H1 (cell line): ENCODE measurements around the gene FBXL16. TPM values are rescaled to one million over a fixed set of nuclear protein-coding genes. Genes with fewer than 3 reads are reported as not detected.

Experiments
- CTCF ChIA-PET: fragments of 300-600 bp; sonication (Branson Sonifier 250); formaldehyde crosslinking; loops from one replicate; lab custom pipeline; 2021; ENCODE audit not compliant: partially characterized antibody; lab: Charles Lee
- POLR2A ChIA-PET: fragments of 300-600 bp; sonication (Branson Sonifier 250); formaldehyde crosslinking; loops from one replicate; lab custom pipeline; 2021; ENCODE audit warnings: inconsistent platforms; ENCODE audit not compliant: partially characterized antibody; lab: Charles Lee
- DNase-seq, 2 experiments: peaks; one replicate each; pipeline versions ENCODE4 v3.0.0 to v3.0.0-alpha.2; 2010 to 2022; ENCODE audit warnings: low spot score in 2 of 2, low read depth in 1 of 2, mixed read lengths in 1 of 2
- FAIRE-seq: peaks from 2 replicates; lab custom pipeline; 2011; peaks lifted over from hg19 to GRCh38; lab: Jason Lieb, UNC
- H2AFZ ChIP-seq: 2 replicates; pipeline ENCODE4 v1.8.1; 2012; ENCODE audit warnings: low read length, inconsistent platforms
- H2AK5ac ChIP-seq: 2 replicates; pipeline ENCODE4 v1.6.1; 2013; ENCODE audit warnings: low read depth, low read length
- H2BK120ac ChIP-seq: replicated peaks from 2 replicates; pipeline ENCODE3; 2013; ENCODE audit warnings: low read depth, low read length, inconsistent platforms
- H2BK12ac ChIP-seq: 2 replicates; pipeline ENCODE4 v1.6.1; 2013; ENCODE audit warnings: low read depth, low read length
- H2BK15ac ChIP-seq: 2 replicates; pipeline ENCODE4 v1.6.1; 2013; ENCODE audit warnings: low read length
- H2BK20ac ChIP-seq: 2 replicates; pipeline ENCODE4 v1.6.1; 2013; ENCODE audit warnings: low read length
- H2BK5ac ChIP-seq: 2 replicates; pipeline ENCODE4 v1.6.1; 2013; ENCODE audit warnings: low read depth, low read length
- H3K14ac ChIP-seq: 2 replicates; pipeline ENCODE4 v1.6.1; 2013; ENCODE audit warnings: inconsistent platforms; ENCODE audit not compliant: insufficient read length
- H3K18ac ChIP-seq: 2 replicates; pipeline ENCODE4 v1.6.1; 2013; ENCODE audit warnings: low read length; ENCODE audit errors: extremely low read depth
- H3K23ac ChIP-seq: 2 replicates; pipeline ENCODE4 v1.6.1; 2013; ENCODE audit warnings: inconsistent platforms; ENCODE audit not compliant: insufficient read length
- H3K23me2 ChIP-seq: 2 replicates; pipeline ENCODE4 v1.6.1; 2013; ENCODE audit warnings: low read depth, low read length
- H3K27ac ChIP-seq: 2 replicates; pipeline ENCODE4 v1.6.1; 2011; ENCODE audit warnings: low read depth, low read length, inconsistent platforms
- H3K27me3 ChIP-seq, 4 experiments: replicated peaks in 1 of 4; 1 replicate in 1 of 4; 2 replicates in 3 of 4; pipeline versions ENCODE4 v1.6.1 to v1.8.1; 2011 to 2013; ENCODE audit warnings: low read length in 3 of 4, mild to moderate bottlenecking in 3 of 4, inconsistent platforms in 2 of 4, mixed read lengths in 2 of 4, moderate library complexity in 1 of 4; ENCODE audit not compliant: control insufficient read depth in 3 of 4, insufficient read depth in 3 of 4; ENCODE audit errors: extremely low read depth in 1 of 4
- H3K36me3 ChIP-seq, 4 experiments: 2 replicates each; pipeline versions ENCODE4 v1.6.1 to v1.8.1; 2011 to 2013; ENCODE audit warnings: mild to moderate bottlenecking in 4 of 4, low read length in 3 of 4, moderate library complexity in 2 of 4, control low read depth in 1 of 4, inconsistent platforms in 1 of 4; ENCODE audit not compliant: insufficient read depth in 4 of 4, control insufficient read depth in 2 of 4
- H3K4ac ChIP-seq: replicated peaks from 2 replicates; pipeline ENCODE3; 2013; ENCODE audit warnings: low read length, low read depth, mixed read lengths, inconsistent platforms; ENCODE audit not compliant: insufficient read length
- H3K4me1 ChIP-seq, 4 experiments: replicated peaks in 1 of 4; 1 replicate in 1 of 4; 2 replicates in 3 of 4; pipeline versions ENCODE4 v1.6.1 to v1.8.1; 2011 to 2013; ENCODE audit warnings: low read length in 3 of 4, inconsistent platforms in 2 of 4, mixed read lengths in 1 of 4; ENCODE audit not compliant: insufficient read depth in 4 of 4, control insufficient read depth in 3 of 4
- H3K4me2 ChIP-seq, 2 experiments: 2 replicates each; pipeline versions ENCODE4 v1.6.1 to v1.8.1; 2011 to 2013; ENCODE audit warnings: low read depth in 2 of 2, low read length in 2 of 2, control low read depth in 1 of 2, inconsistent platforms in 1 of 2, mild to moderate bottlenecking in 1 of 2; ENCODE audit not compliant: insufficient read depth in 1 of 2
- H3K4me3 ChIP-seq, 4 experiments: fragments of 200-600, 300-600 bp in 1 of 4; sonication (generic), shearing (Covaris generic), sonication (Bioruptor Twin) in 1 of 4; 2 replicates each; pipeline versions ENCODE4 v1.5.1 to v1.8.1; 2011 to 2016; ENCODE audit warnings: low read length in 4 of 4, low read depth in 3 of 4, control low read depth in 2 of 4, inconsistent platforms in 2 of 4, mild to moderate bottlenecking in 2 of 4, mixed read lengths in 1 of 4, moderate library complexity in 1 of 4; ENCODE audit not compliant: insufficient read depth in 2 of 4; ENCODE audit errors: extremely low read depth in 1 of 4
- H3K56ac ChIP-seq: replicated peaks from 2 replicates; pipeline ENCODE3; 2013; ENCODE audit warnings: low read depth, mild to moderate bottlenecking, mixed read lengths, low read length, inconsistent platforms; ENCODE audit not compliant: insufficient read length
- H3K79me1 ChIP-seq: 2 replicates; pipeline ENCODE4 v1.6.1; 2013; ENCODE audit warnings: low read depth, low read length, control low read depth
- H3K79me2 ChIP-seq, 2 experiments: 2 replicates each; pipeline versions ENCODE4 v1.6.1 to v1.8.1; 2012 to 2013; ENCODE audit warnings: low read length in 2 of 2, mild to moderate bottlenecking in 2 of 2, inconsistent platforms in 1 of 2; ENCODE audit not compliant: insufficient read depth in 2 of 2, control insufficient read depth in 1 of 2
- H3K9ac ChIP-seq, 4 experiments: replicated peaks in 1 of 4; 1 replicate in 1 of 4; 2 replicates in 3 of 4; pipeline versions ENCODE4 v1.6.1 to v1.8.1; 2011 to 2013; ENCODE audit warnings: low read depth in 3 of 4, low read length in 3 of 4, control low read depth in 2 of 4, mild to moderate bottlenecking in 2 of 4, moderate library complexity in 2 of 4, inconsistent platforms in 1 of 4; ENCODE audit errors: extremely low read depth in 1 of 4
- H3K9me3 ChIP-seq, 2 experiments: 2 replicates each; pipeline versions ENCODE4 v1.6.1 to v1.8.1; 2012 to 2013; ENCODE audit warnings: mild to moderate bottlenecking in 2 of 2, moderate library complexity in 2 of 2, control low read depth in 1 of 2, inconsistent platforms in 1 of 2, low read depth in 1 of 2, low read length in 1 of 2, mixed read lengths in 1 of 2; ENCODE audit not compliant: insufficient read depth in 2 of 2
- H4K20me1 ChIP-seq, 2 experiments: replicated peaks in 1 of 2; 2 replicates each; pipeline versions ENCODE3 to v1.8.1; 2011 to 2013; ENCODE audit warnings: inconsistent platforms in 2 of 2, low read length in 2 of 2, mild to moderate bottlenecking in 1 of 2; ENCODE audit not compliant: insufficient read depth in 2 of 2, control insufficient read depth in 1 of 2
- H4K5ac ChIP-seq: 2 replicates; pipeline ENCODE4 v1.6.1; 2013; ENCODE audit warnings: low read length, low read depth, mixed read lengths, inconsistent platforms; ENCODE audit not compliant: insufficient read length
- H4K8ac ChIP-seq: 2 replicates; pipeline ENCODE4 v1.8.0; 2013; ENCODE audit warnings: mild to moderate bottlenecking, moderate library complexity, low read length, inconsistent platforms; ENCODE audit not compliant: insufficient read depth; ENCODE audit errors: extremely low read depth
- H4K91ac ChIP-seq: replicated peaks from 2 replicates; pipeline ENCODE3; 2013; ENCODE audit warnings: low read length, mixed read lengths, inconsistent platforms; ENCODE audit not compliant: insufficient read length
- BCL11A ChIP-seq, 2 experiments: IDR thresholded peaks; one replicate each; pipeline ENCODE4 v1.6.1; 2011; ENCODE audit warnings: low read depth in 2 of 2, low read length in 2 of 2, mild to moderate bottlenecking in 2 of 2
- CBX5 ChIP-seq: fragments of 300-800, 300-1000 bp; sonication (generic); IDR thresholded peaks from 2 replicates; pipeline ENCODE4 v1.7.1; 2016; ENCODE audit warnings: antibody characterized with exemption, low read length, low read depth
- CREB1 ChIP-seq: IDR thresholded peaks from 2 replicates; pipeline ENCODE4 v1.6.1; 2012; ENCODE audit warnings: inconsistent platforms
- GABPA ChIP-seq: IDR thresholded peaks from 2 replicates; pipeline ENCODE4 v1.6.1; 2011; ENCODE audit warnings: mild to moderate bottlenecking, low read length, moderate library complexity, borderline replicate concordance; ENCODE audit not compliant: insufficient read depth
- GTF2F1 ChIP-seq: IDR thresholded peaks from 2 replicates; pipeline ENCODE4 v1.6.1; 2012; ENCODE audit warnings: low read depth, low read length, improper control_type of control experiment, borderline replicate concordance
- JUND ChIP-seq: IDR thresholded peaks from 2 replicates; pipeline ENCODE4 v1.6.1; 2011; ENCODE audit warnings: mild to moderate bottlenecking, improper control_type of control experiment, low read length
- MAX ChIP-seq: IDR thresholded peaks from 2 replicates; pipeline ENCODE4 v1.6.1; 2012; ENCODE audit warnings: inconsistent platforms
- NANOG ChIP-seq: IDR thresholded peaks from 2 replicates; pipeline ENCODE4 v1.6.1; 2011; ENCODE audit warnings: low read length, low read depth, mild to moderate bottlenecking, inconsistent platforms; ENCODE audit not compliant: insufficient read depth, poor library complexity, severe bottlenecking
- NRF1 ChIP-seq: IDR thresholded peaks from 2 replicates; pipeline ENCODE4 v1.6.1; 2011; ENCODE audit warnings: mild to moderate bottlenecking, low read depth, low read length, improper control_type of control experiment
- POLR2AphosphoS5 ChIP-seq: IDR thresholded peaks from 2 replicates; pipeline ENCODE4 v1.6.1; 2011; ENCODE audit warnings: low read depth, low read length
- RBBP5 ChIP-seq: IDR thresholded peaks from 2 replicates; pipeline ENCODE4 v1.7.1; 2012; ENCODE audit warnings: low read depth, mild to moderate bottlenecking, inconsistent platforms, low read length, moderate library complexity, borderline replicate concordance
- TEAD4 ChIP-seq: IDR thresholded peaks from 2 replicates; pipeline ENCODE4 v1.6.1; 2012; ENCODE audit warnings: low read depth, low read length, inconsistent platforms, mixed read lengths
- WGBS, 2 experiments: shearing (Covaris generic) in 1 of 2; methylation state at CpG; one replicate each; pipeline versions ENCODE4 v1.1.6 to v1.1.7; 2013 to 2015; ENCODE audit warnings: low lambda C conversion rate in 2 of 2, mixed read lengths in 2 of 2, inconsistent platforms in 1 of 2, low coverage in 1 of 2, missing lambda C conversion rate in 1 of 2; ENCODE audit not compliant: insufficient replicate concordance in 2 of 2, insufficient coverage in 1 of 2, insufficient read length in 1 of 2; ENCODE audit errors: extremely low coverage in 1 of 2, missing lambda C conversion rate in 1 of 2; 5-methylcytosine and 5-hydroxymethylcytosine counted together
- polyA plus RNA-seq, 7 experiments: library from polyadenylated mRNA; depleted of rRNA in 3 of 7; stranded (reverse) in 5 of 7; unstranded in 2 of 7; fragments of >200 nt in 5 of 7; fragments of 200-250 nt in 2 of 7; gene quantifications; 1 replicate in 5 of 7; 2 replicates in 1 of 7; 4 replicates in 1 of 7; pipeline versions ENCODE4 v1.2.1 to v1.2.3, GENCODE V29; 2011 to 2013; ENCODE audit warnings: missing spikeins in 2 of 7, mixed read lengths in 2 of 7
- total RNA-seq: library from RNA; stranded (reverse); fragmentation: NEBNext Ultra II Directional; extraction: Animal tissue kit (Norgen Biotek cat#: 25700); gene quantifications from 2 replicates; pipeline ENCODE4 v1.2.1, GENCODE V29; 2021

FBXL16 gene
- total and polyA plus RNA-seq, 2 of the 8 experiments (the other 6 are each of a cell fraction or from before 2014, with no cell fraction given): 12.5 to 12.8 TPM

GRCh38 chr16:730666-731509 lies 25.3 kb upstream of the FBXL16 start:
- ChIA-PET CTCF (interaction anchor here (0.5 to 35.8 kb wide), 6 partner anchors 5 to 683 kb away, joined by 3 to 977 read pairs (median 216); partner anchors contain the start of genes ANTKMT, CCDC78, CHTF18 and CIAO3), POLR2A (interaction anchor here (0.8 to 23.0 kb wide), 10 partner anchors 9 to 73 kb away, joined by 3 to 353 read pairs (median 4); partner anchors contain the start of genes ANTKMT, CCDC78, CIAO3 and GNG13)
- no peaks in the 10 kb centered on the region for H3K9me3 ChIP-seq
- H4K8ac ChIP-seq: no peak overlapping the region
- H3K79me2 ChIP-seq: no peaks in the 10 kb centered on the region
- H4K20me1 ChIP-seq: peaks cover 2 to 12% of the 10 kb centered on the region in 2 experiments
- H2BK120ac ChIP-seq: no peak overlapping the region
- WGBS, 2 experiments: 92% methylated on average over 17 of the region's 22 CpGs; no CpG with 5 or more reads in 1 of the 2 experiments
- no peak overlapping the region for H3K23ac ChIP-seq
- no peak overlapping the region for H4K5ac ChIP-seq
- H2BK12ac ChIP-seq: no peak overlapping the region
- H3K9ac ChIP-seq: no peak overlapping the region
- H3K14ac ChIP-seq: no peak overlapping the region
- H3K4me2 ChIP-seq: no peak overlapping the region
- no peak overlapping the region for H2BK20ac ChIP-seq
- no peak for DNase-seq
- H2AK5ac ChIP-seq: no peak overlapping the region
- H4K91ac ChIP-seq: no peak overlapping the region
- no peak overlapping the region for H2AFZ ChIP-seq
- H2BK15ac ChIP-seq: no peak overlapping the region
- no peak overlapping the region for H3K4me3 ChIP-seq
- no peak overlapping the region for H3K27ac ChIP-seq
- no peak overlapping the region for H3K18ac ChIP-seq
- no peak overlapping the region for H3K4ac ChIP-seq
- no peak overlapping the region for H3K56ac ChIP-seq
- H3K4me1 ChIP-seq: peaks cover 0 to 14% (median 8%) of the 10 kb centered on the region in 4 experiments; a peak in 5 of 7 replicates
- H3K27me3 ChIP-seq: peaks cover 0 to 10% (median 4%) of the 10 kb centered on the region in 4 experiments; a peak in 4 of 7 replicates
- no peak for FAIRE-seq
- peaks cover 19% of the 10 kb centered on the region; the same call in 1 of the 2 replicates for H3K23me2 ChIP-seq
- H2BK5ac ChIP-seq: no peak overlapping the region
- H3K79me1 ChIP-seq: no peaks in the 10 kb centered on the region
- peaks cover 0 to 3% (median under 1%) of the 10 kb centered on the region in 4 experiments; a peak in 1 of 8 replicates for H3K36me3 ChIP-seq
- TF ChIP-seq POLR2AphosphoS5: no peak
- TF ChIP-seq MAX: no peak
- TF ChIP-seq NRF1: no peak
- TF ChIP-seq RBBP5: no peak
- TF ChIP-seq JUND: no peak
- TF ChIP-seq NANOG: no peak
- no peak for TF ChIP-seq CREB1
- no peak for TF ChIP-seq BCL11A (IDR thresholded peaks at IDR 0.05; ENCODE audit: low read depth in 2 of 2, low read length in 2 of 2)
- TF ChIP-seq GTF2F1: no peak
- no peak for TF ChIP-seq GABPA
- TF ChIP-seq CBX5: no peak
- no peak for TF ChIP-seq TEAD4
